GM08714 (cell line): ENCODE data around the gene SLC27A2.
"Not testable (repeated sequence)": the region's sequence is repeated elsewhere in the genome, so short reads cannot be mapped to it uniquely, and the experiment has no call there.

Experiments used
- H3K4me3 ChIP-seq: fragments of 200-500 bp; sonication (Bioruptor generic); 2 replicates; pipeline ENCODE4 v1.5.1; 2014; ENCODE audit warnings: mild to moderate bottlenecking, low read length, inconsistent platforms
- ZNF274 ChIP-seq: IDR thresholded peaks from 2 replicates; pipeline ENCODE4 v1.6.1; 2012; ENCODE audit warnings: mild to moderate bottlenecking, low read depth, low read length

The SLC27A2 gene

GRCh38 chr15:50148362-50148963 is 33.5 kb upstream of the SLC27A2 start:
- no peak overlapping the region for H3K4me3 ChIP-seq
- TF ChIP-seq ZNF274, result no peak

GRCh38 chr15:50149090-50149489 is 32.9 kb upstream of the SLC27A2 start:
- TF ChIP-seq ZNF274, result no peak
- H3K4me3 ChIP-seq, result no peak overlapping the region

GRCh38 chr15:50150349-50150748 is 31.6 kb upstream of the SLC27A2 start:
- H3K4me3 ChIP-seq, result no peak overlapping the region
- no peak for TF ChIP-seq ZNF274

GRCh38 chr15:50150851-50151250 is 31.1 kb upstream of the SLC27A2 start:
- no peak for TF ChIP-seq ZNF274
- no peak overlapping the region for H3K4me3 ChIP-seq

GRCh38 chr15:50151476-50151875 is 30.5 kb upstream of the SLC27A2 start:
- no peak overlapping the region for H3K4me3 ChIP-seq
- TF ChIP-seq ZNF274, result no peak

- H3K4me3 ChIP-seq, result not testable (repeated sequence)
Observed at GRCh38 chr15:50158236-50158635, 23.8 kb upstream of the SLC27A2 start.

GRCh38 chr15:50162969-50163718 is 18.9 kb upstream of the SLC27A2 start:
- H3K4me3 ChIP-seq, result no peak overlapping the region
- no peak for TF ChIP-seq ZNF274

- no peak overlapping the region for H3K4me3 ChIP-seq
- no peak for TF ChIP-seq ZNF274
Observed at GRCh38 chr15:50163719-50164410, 18.1 kb upstream of the SLC27A2 start.

- no peak overlapping the region for H3K4me3 ChIP-seq
- no peak for TF ChIP-seq ZNF274
Observed at GRCh38 chr15:50164458-50164857, 17.5 kb upstream of the SLC27A2 start.

- no peak overlapping the region for H3K4me3 ChIP-seq
- no peak for TF ChIP-seq ZNF274
Observed at GRCh38 chr15:50166216-50166615, 15.8 kb upstream of the SLC27A2 start.

- TF ChIP-seq ZNF274, result no peak
Observed at GRCh38 chr15:50167110-50167509, 14.9 kb upstream of the SLC27A2 start.

GRCh38 chr15:50168379-50168778 is 13.6 kb upstream of the SLC27A2 start:
- TF ChIP-seq ZNF274, result no peak

More at GRCh38 chr15:50167110-50167509, 14.9 kb upstream of the SLC27A2 start:
- H3K4me3 ChIP-seq, result no peak overlapping the region

GRCh38 chr15:50168783-50169411 is 13.1 kb upstream of the SLC27A2 start:
- no peak for TF ChIP-seq ZNF274

More at GRCh38 chr15:50168379-50168778, 13.6 kb upstream of the SLC27A2 start:
- H3K4me3 ChIP-seq, result no peak overlapping the region

GRCh38 chr15:50172360-50172895 is 9.6 kb upstream of the SLC27A2 start:
- H3K4me3 ChIP-seq, result not testable (repeated sequence)

More at GRCh38 chr15:50168783-50169411, 13.1 kb upstream of the SLC27A2 start:
- H3K4me3 ChIP-seq, result no peak overlapping the region
